Gastroesophageal sphincter (tissue), 4 donors: ENCODE results near the gene GPC3. TPM values are rescaled to one million over a fixed set of nuclear protein-coding genes. Genes with fewer than 3 reads are reported as not detected.
"Not testable (repeated sequence)": the region's sequence is repeated elsewhere in the genome, so short reads cannot be mapped to it uniquely, and the experiment has no call there.

ENCODE experiments used
- ATAC-seq: fragments of 150-250 bp; one replicate; pipeline ENCODE4 v1.9.1; 2016; ENCODE audit warnings: mild to moderate bottlenecking, moderate library complexity
- H3K27ac ChIP-seq, 4 donors: fragments of 200-600 bp; sonication (generic) in 3 of 4; 1 replicate in 3 of 4; 2 replicates in 1 of 4; pipeline ENCODE4 v1.5.1; 2016 to 2019
- H3K27me3 ChIP-seq: fragments of 200-600 bp; sonication (generic); one replicate; pipeline ENCODE4 v1.5.1; 2019
- H3K36me3 ChIP-seq, 2 donors: fragments of 200-600 bp; sonication (generic); one replicate each; pipeline ENCODE4 v1.5.1; 2019; ENCODE audit warnings: control low read depth in 1 of 2
- H3K4me1 ChIP-seq, 3 donors: fragments of 200-600 bp; sonication (generic); 1 replicate in 2 of 3; 2 replicates in 1 of 3; pipeline ENCODE4 v1.5.1; 2016 to 2019; ENCODE audit warnings: control low read depth in 2 of 3
- H3K4me3 ChIP-seq, 2 donors: fragments of 200-600 bp; sonication (generic); one replicate each; pipeline ENCODE4 v1.5.1; 2019; ENCODE audit warnings: mild to moderate bottlenecking in 1 of 2, moderate library complexity in 1 of 2
- H3K9me3 ChIP-seq, 3 donors: fragments of 200-600 bp; sonication (generic); one replicate each; pipeline ENCODE4 v1.5.1; 2017 to 2019; ENCODE audit warnings: control low read depth in 2 of 3
- EP300 ChIP-seq: sonication (generic); formaldehyde crosslinking; IDR thresholded peaks from one replicate; pipeline ENCODE4 v1.6.1; 2017; ENCODE audit warnings: antibody characterized with exemption, mild to moderate bottlenecking
- POLR2A ChIP-seq, 2 donors: fragments of 450-650 bp; IDR thresholded peaks; one replicate each; pipeline ENCODE4 v1.6.1; 2017; ENCODE audit warnings: antibody characterized with exemption in 2 of 2, mild to moderate bottlenecking in 2 of 2, moderate library complexity in 1 of 2
- POLR2AphosphoS5 ChIP-seq: sonication (generic); formaldehyde crosslinking; IDR thresholded peaks from one replicate; pipeline ENCODE4 v1.6.1; 2017; ENCODE audit warnings: antibody characterized with exemption
- WGBS, 2 donors: methylation state at CpG; one replicate each; pipeline ENCODE4 v1.1.5; 2018; ENCODE audit warnings: low coverage in 1 of 2; 5-methylcytosine and 5-hydroxymethylcytosine counted together
- total RNA-seq, 4 donors: library from RNA; depleted of rRNA; stranded (reverse); fragments of >200 nt; gene quantifications; one replicate each; pipeline ENCODE4 v1.1.0, GENCODE V29; 2016
- TF ChIP-seq, protein P1 (sequence below), 4 experiments: fragments of 200-600 bp in 2 of 4; fragments of 450-650 bp in 2 of 4; sonication (generic) in 1 of 4; IDR thresholded peaks; one replicate each; pipeline ENCODE4 v1.5.1; 2017 to 2019; ENCODE audit warnings: antibody characterized with exemption in 4 of 4, mild to moderate bottlenecking in 2 of 4, moderate library complexity in 2 of 4

GPC3 gene
- total RNA-seq, 4 donors from 2014 or later: 5.8 to 19.7 (median 14.9) TPM

DNA sequence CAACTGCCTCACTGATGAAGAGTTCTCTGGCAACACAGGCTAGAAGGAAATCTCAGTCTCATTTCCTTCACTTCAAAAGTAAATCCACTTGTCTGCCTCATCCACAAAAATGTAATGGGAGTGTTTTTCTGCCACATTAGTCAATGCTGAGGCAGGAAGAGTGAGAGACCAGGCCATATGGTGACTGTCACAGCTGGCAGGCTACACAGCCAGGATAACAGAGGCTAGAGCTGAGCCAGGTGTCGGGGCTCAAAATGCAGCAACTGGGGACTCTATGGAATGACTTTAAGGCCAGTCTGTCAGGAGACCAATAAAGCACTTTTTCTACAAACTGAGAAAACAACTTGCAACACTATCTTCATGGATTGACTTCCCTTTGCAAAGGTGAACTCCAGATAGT is 204.2 kb downstream of the GPC3 start:
- 60 to 100% methylated on average over 1 of the region's 1 CpG for WGBS, 2 donors
- H3K4me3 ChIP-seq: no peak overlapping the region
- TF ChIP-seq, protein P1, sequence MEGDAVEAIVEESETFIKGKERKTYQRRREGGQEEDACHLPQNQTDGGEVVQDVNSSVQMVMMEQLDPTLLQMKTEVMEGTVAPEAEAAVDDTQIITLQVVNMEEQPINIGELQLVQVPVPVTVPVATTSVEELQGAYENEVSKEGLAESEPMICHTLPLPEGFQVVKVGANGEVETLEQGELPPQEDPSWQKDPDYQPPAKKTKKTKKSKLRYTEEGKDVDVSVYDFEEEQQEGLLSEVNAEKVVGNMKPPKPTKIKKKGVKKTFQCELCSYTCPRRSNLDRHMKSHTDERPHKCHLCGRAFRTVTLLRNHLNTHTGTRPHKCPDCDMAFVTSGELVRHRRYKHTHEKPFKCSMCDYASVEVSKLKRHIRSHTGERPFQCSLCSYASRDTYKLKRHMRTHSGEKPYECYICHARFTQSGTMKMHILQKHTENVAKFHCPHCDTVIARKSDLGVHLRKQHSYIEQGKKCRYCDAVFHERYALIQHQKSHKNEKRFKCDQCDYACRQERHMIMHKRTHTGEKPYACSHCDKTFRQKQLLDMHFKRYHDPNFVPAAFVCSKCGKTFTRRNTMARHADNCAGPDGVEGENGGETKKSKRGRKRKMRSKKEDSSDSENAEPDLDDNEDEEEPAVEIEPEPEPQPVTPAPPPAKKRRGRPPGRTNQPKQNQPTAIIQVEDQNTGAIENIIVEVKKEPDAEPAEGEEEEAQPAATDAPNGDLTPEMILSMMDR (IDR thresholded peaks at IDR 0.05): no peak
- no peak for TF ChIP-seq POLR2A (IDR thresholded peaks at IDR 0.05)
- TF ChIP-seq EP300: no peak
- TF ChIP-seq POLR2AphosphoS5: no peak
- H3K4me1 ChIP-seq: no peaks in the 10 kb centered on the region
- no peak overlapping the region for H3K27ac ChIP-seq
- H3K9me3 ChIP-seq: no peaks in the 10 kb centered on the region
- no peak for ATAC-seq
- H3K36me3 ChIP-seq: no peaks in the 10 kb centered on the region
- H3K27me3 ChIP-seq: no peaks in the 10 kb centered on the region

DNA sequence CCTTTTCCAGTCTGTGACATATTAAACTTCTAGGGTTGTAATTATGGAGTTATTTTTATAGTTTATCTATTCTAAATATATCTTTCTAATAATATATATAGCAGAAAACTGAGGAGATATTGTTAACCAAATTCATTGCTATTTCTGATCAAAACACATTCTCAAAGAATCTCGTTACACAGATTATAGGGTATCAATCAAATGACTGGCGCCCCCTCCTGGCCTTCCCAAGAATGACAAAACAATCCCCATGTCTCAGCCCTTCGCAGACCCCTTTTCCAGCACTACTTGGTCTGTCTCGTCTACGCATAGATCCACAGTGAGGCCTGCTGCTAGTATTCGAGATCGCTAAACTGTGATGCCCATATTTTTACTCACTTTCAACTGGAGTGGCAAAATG is 209.3 kb downstream of the GPC3 start:
- Histone ChIP-seq H3K36me3 (no peaks in the 10 kb centered on the region), H3K4me1 (no peaks in the 10 kb centered on the region), H3K27ac (no peak overlapping the region), H3K27me3 (no peaks in the 10 kb centered on the region), H3K4me3 (no peak overlapping the region), H3K9me3 (no peaks in the 10 kb centered on the region)
- ATAC-seq: no peak
- TF ChIP-seq EP300 (no peak), POLR2A (IDR thresholded peaks at IDR 0.05) (no peak)
- TF ChIP-seq, protein P1 (IDR thresholded peaks at IDR 0.05): peak in 1 of 4 experiments; percentile 44
- WGBS, 2 donors: 62 to 79% methylated on average over 7 of the region's 7 CpGs

- WGBS, 2 donors: 71 to 100% methylated on average over 1 of the region's 1 CpG
Measured at GRCh38 chrX:133774807-133775206, 210.6 kb downstream of the GPC3 start.

GRCh38 chrX:133771086-133771646 is 214.2 kb downstream of the GPC3 start:
- Histone ChIP-seq H3K27me3 (no peaks in the 10 kb centered on the region), H3K9me3 (no peaks in the 10 kb centered on the region), H3K27ac (no peak overlapping the region), H3K36me3 (no peaks in the 10 kb centered on the region), H3K4me1 (no peaks in the 10 kb centered on the region), H3K4me3 (no peak overlapping the region)
- 32 to 63% methylated on average over 5 to 6 of the region's 6 CpGs for WGBS, 2 donors
- TF ChIP-seq POLR2A (IDR thresholded peaks at IDR 0.05): no peak
- TF ChIP-seq, protein P1 (IDR thresholded peaks at IDR 0.05): no peak
- no peak for TF ChIP-seq POLR2AphosphoS5
- no peak for TF ChIP-seq EP300
- no peak for ATAC-seq

More at GRCh38 chrX:133774807-133775206, 210.6 kb downstream of the GPC3 start:
- no peak overlapping the region for H3K4me3 ChIP-seq
- no peak for ATAC-seq
- H3K27ac ChIP-seq: no peak overlapping the region
- H3K4me1 ChIP-seq: no peaks in the 10 kb centered on the region
- no peaks in the 10 kb centered on the region for H3K9me3 ChIP-seq
- no peaks in the 10 kb centered on the region for H3K27me3 ChIP-seq
- no peaks in the 10 kb centered on the region for H3K36me3 ChIP-seq
- TF ChIP-seq EP300: no peak
- no peak for TF ChIP-seq POLR2AphosphoS5
- TF ChIP-seq, protein P1 (IDR thresholded peaks at IDR 0.05): no peak
- TF ChIP-seq POLR2A (IDR thresholded peaks at IDR 0.05): no peak

DNA sequence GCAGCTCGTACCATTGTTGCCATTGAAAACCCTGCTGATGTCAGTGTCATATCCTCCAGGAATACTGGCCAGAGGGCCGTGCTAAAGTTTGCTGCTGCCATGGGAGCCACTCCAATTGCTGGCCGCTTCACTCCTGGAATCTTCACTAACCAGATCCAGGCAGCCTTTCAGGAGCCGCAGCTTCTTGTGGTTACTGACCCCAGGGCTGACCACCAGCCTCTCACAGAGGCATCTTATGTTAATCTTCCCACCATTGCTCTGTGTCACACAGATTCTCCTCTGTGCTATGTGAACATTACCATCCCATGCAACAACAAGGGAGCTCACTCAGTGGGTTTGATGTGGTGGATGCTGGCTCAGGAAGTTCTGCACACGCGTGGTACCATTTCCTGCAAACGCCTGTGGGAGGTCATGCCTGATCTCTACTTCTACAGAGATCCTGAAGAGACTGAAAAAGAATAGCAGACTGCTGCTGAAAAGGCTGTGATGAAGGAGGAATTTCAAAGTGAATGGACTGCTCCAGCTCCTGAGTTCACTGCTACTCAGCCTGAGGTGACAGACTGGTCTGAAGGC is 222.3 kb downstream of the GPC3 start:
- H3K9me3 ChIP-seq, ATAC-seq, H3K36me3 ChIP-seq, H3K4me3 ChIP-seq, H3K27ac ChIP-seq, H3K4me1 ChIP-seq, H3K27me3 ChIP-seq: not testable (repeated sequence)
- 88% methylated on average over 5 of the region's 7 CpGs; no CpG with 5 or more reads in 1 of the 2 donors for WGBS, 2 donors
